Nephron progenitor cell (in vitro differentiated cells): ENCODE data around the gene ADAM12.

Experiments
- DNase-seq: peaks from one replicate; pipeline ENCODE4 v3.0.0; 2021
- H3K27ac Mint-ChIP-seq: 2 replicates; pipeline ENCODE4 v1.8.0; 2021; ENCODE audit warnings: mild to moderate bottlenecking, moderate library complexity, mixed read lengths
- H3K27me3 Mint-ChIP-seq: 2 replicates; pipeline ENCODE4 v1.8.0; 2021; ENCODE audit warnings: mild to moderate bottlenecking, low read depth, mixed read lengths; ENCODE audit not compliant: poor library complexity
- H3K36me3 Mint-ChIP-seq: 2 replicates; pipeline ENCODE4 v1.8.0; 2021; ENCODE audit warnings: low read depth, mixed read lengths
- H3K4me1 Mint-ChIP-seq: 2 replicates; pipeline ENCODE4 v1.8.0; 2021; ENCODE audit warnings: mixed read lengths
- H3K4me3 Mint-ChIP-seq: 2 replicates; pipeline ENCODE4 v1.8.0; 2021; ENCODE audit warnings: mild to moderate bottlenecking, moderate library complexity, mixed read lengths
- H3K9me3 Mint-ChIP-seq: 2 replicates; pipeline ENCODE4 v1.8.0; 2021; ENCODE audit warnings: mild to moderate bottlenecking, moderate library complexity, mixed read lengths
- CTCF ChIP-seq: fragments of 200-600 bp; sonication (generic); IDR thresholded peaks from 2 replicates; pipeline ENCODE4 v1.5.0; 2021; ENCODE audit warnings: antibody characterized with exemption

Gene ADAM12

GRCh38 chr10:126422567-126422966, 34.3 kb upstream of the ADAM12 start:
- H3K27ac Mint-ChIP-seq: no peak overlapping the region
- peaks cover 7% of the 10 kb centered on the region for H3K4me1 Mint-ChIP-seq
- H3K36me3 Mint-ChIP-seq: peaks cover 7% of the 10 kb centered on the region
- no peak overlapping the region for H3K4me3 Mint-ChIP-seq
- peaks cover 44% of the 10 kb centered on the region for H3K9me3 Mint-ChIP-seq
- H3K27me3 Mint-ChIP-seq: peaks cover 4% of the 10 kb centered on the region
- TF ChIP-seq CTCF: no peak
- no peak for DNase-seq

- DNase-seq: no peak
- H3K4me1 Mint-ChIP-seq: peaks cover 7% of the 10 kb centered on the region
- no peak overlapping the region for H3K4me3 Mint-ChIP-seq
- H3K27me3 Mint-ChIP-seq: no peaks in the 10 kb centered on the region
- peak overlapping the region; percentile 10 for H3K27ac Mint-ChIP-seq
- TF ChIP-seq CTCF: no peak
- H3K36me3 Mint-ChIP-seq: peaks cover 7% of the 10 kb centered on the region
- H3K9me3 Mint-ChIP-seq: peaks cover 44% of the 10 kb centered on the region
Observed at GRCh38 chr10:126421756-126422256, 33.5 kb upstream of the ADAM12 start.

DNA sequence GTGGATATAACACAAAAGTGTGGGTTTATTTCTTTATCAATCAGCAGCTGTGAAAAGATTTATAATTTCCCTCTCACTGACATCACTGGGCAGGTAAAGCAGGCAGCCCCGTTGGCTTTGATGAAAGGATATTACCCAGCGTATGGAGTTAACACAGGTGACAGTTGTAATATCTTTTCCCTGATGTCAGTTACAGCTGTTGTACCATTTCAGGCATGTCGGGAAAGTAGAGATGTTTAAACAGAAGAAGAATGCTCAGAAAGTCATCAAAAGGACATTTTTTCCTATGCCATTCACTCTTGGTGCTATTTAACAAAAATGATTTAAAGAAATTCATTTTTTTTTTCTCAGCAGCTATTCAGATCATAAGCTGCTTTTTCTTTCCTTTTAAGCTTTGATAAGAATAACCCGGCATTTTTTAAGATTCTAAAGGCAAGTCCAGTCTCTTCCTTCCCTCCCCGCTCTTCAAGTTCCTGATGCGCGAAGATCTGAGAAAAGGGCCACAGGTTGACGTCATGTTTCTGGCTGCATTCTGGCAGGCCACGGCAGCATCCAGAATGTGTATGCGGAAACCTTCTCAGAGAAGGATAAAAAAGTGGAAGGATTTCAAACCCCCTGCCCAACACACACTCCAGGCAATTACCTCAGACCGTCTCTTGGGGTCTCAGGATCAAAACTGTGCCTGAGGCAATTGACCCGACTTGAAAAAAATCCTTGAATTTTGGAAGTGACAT, 32.5 kb upstream of the ADAM12 start:
- H3K36me3 Mint-ChIP-seq: peaks cover 7% of the 10 kb centered on the region
- no peak overlapping the region for H3K4me3 Mint-ChIP-seq
- DNase-seq: no peak
- no peak overlapping the region for H3K27ac Mint-ChIP-seq
- H3K9me3 Mint-ChIP-seq: peaks cover 44% of the 10 kb centered on the region
- TF ChIP-seq CTCF: no peak
- peaks cover 7% of the 10 kb centered on the region for H3K4me1 Mint-ChIP-seq
- H3K27me3 Mint-ChIP-seq: no peaks in the 10 kb centered on the region

DNA sequence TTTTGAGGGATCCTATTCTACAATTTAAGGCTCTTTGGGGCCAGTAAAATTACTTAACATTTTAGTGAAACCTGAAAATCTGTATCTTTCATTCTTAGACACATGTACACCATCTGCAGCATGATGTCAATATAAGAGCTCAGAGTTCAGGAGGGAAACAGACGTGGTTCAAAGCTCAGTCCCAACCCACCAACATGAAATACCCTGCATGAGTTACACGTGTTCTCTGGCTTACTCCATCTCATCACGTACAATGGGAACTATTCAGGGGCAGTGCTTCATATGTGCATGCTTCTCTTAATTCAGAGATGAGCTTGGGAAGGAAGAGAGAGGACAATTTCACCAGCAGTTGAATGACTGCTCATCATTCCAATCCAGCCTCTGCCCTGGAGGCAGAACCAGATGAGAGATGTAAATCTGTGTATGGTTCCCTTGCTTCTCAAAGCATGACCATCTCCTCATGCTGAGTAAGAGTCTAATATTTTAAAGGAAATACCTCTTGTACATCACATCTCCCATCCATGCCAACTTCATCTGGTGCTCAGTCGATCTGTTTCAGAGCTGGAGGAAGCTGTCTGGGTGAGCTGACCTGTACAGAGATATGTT, 29.0 kb upstream of the ADAM12 start:
- H3K27me3 Mint-ChIP-seq: peaks cover 8% of the 10 kb centered on the region

DNA sequence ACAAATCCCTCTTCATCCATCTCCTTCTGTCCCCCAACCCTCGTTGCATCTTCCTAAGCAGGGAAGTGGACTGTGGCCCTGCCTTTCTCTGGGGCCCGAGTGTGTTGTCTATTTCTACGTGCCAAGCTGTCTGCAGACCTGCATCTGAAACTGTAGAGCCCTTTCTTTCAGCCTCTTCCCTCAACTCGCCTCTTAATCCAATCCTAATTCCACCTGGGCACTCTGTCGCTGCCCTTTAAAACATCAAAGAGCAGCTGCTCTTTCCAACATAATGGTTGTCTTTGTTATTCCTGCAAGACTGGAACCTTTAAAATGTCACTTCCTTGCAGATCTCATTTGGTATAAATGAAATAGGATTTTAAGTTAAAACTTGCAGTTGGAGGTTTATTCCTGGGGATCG, 21.5 kb upstream of the ADAM12 start:
- H3K4me3 Mint-ChIP-seq: no peak overlapping the region
- no peaks in the 10 kb centered on the region for H3K9me3 Mint-ChIP-seq
- peak overlapping the region; percentile 22 for H3K27ac Mint-ChIP-seq
- peaks cover 26% of the 10 kb centered on the region for H3K4me1 Mint-ChIP-seq
- H3K36me3 Mint-ChIP-seq: no peaks in the 10 kb centered on the region
- H3K27me3 Mint-ChIP-seq: peaks cover 14% of the 10 kb centered on the region
- no peak for DNase-seq
- TF ChIP-seq CTCF: no peak

More for the DNA sequence above, 29.0 kb upstream of the ADAM12 start:
- Mint-ChIP-seq H3K4me3 (no peak overlapping the region), H3K36me3 (no peaks in the 10 kb centered on the region), H3K9me3 (peaks cover 16% of the 10 kb centered on the region), H3K27ac (no peak overlapping the region), H3K4me1 (peaks cover 7% of the 10 kb centered on the region)
- no peak for TF ChIP-seq CTCF
- no peak for DNase-seq
